B cell (primary cell): ENCODE measurements around the gene ZNF267. TPM values are rescaled to one million over a fixed set of nuclear protein-coding genes. Genes with fewer than 3 reads are reported as not detected.

Experiments used
- ATAC-seq: fragments of 200-7000 bp; cut with Tn5 transposase; one replicate; pipeline ENCODE4 v1.10.0; 2021; ENCODE audit warnings: low read depth, mild to moderate bottlenecking, moderate number of reproducible peaks, moderate library complexity
- CTCF ChIA-PET: fragments of 350-600 bp; sonication (Branson Sonifier 250); formaldehyde crosslinking; loops from one replicate; lab custom pipeline; 2021; ENCODE audit warnings: antibody characterized with exemption, inconsistent platforms; lab: Charles Lee
- POLR2A ChIA-PET: fragments of 350-600 bp; sonication (Branson Sonifier 250); formaldehyde crosslinking; loops from one replicate; lab custom pipeline; 2021; ENCODE audit warnings: antibody characterized with exemption; lab: Charles Lee
- DNase-seq: peaks from one replicate; pipeline ENCODE4 v3.0.0; 2013
- H2AFZ ChIP-seq: 2 replicates; pipeline ENCODE4 v1.6.1; 2012; ENCODE audit warnings: mild to moderate bottlenecking, low read depth, low read length; ENCODE audit not compliant: insufficient read depth, poor library complexity, severe bottlenecking
- H3K27ac ChIP-seq, 2 donors: 1 replicate in 1 of 2; 2 replicates in 1 of 2; pipeline ENCODE4 v1.5.1; 2012 to 2013; ENCODE audit warnings: low read length in 2 of 2, mild to moderate bottlenecking in 2 of 2, moderate library complexity in 1 of 2
- H3K27me3 ChIP-seq, 4 experiments: fragments of 200-600 bp in 1 of 4; sonication (generic) in 1 of 4; replicated peaks in 1 of 4; 1 replicate in 2 of 4; 2 replicates in 2 of 4; pipeline versions ENCODE4 v1.6.1 to v1.7.0; 2013 to 2016; ENCODE audit warnings: low read length in 3 of 4, mild to moderate bottlenecking in 2 of 4, mixed read lengths in 1 of 4, moderate library complexity in 1 of 4; ENCODE audit not compliant: insufficient read depth in 4 of 4, control insufficient read depth in 3 of 4; ENCODE audit errors: control extremely low read depth in 1 of 4
- H3K36me3 ChIP-seq, 2 experiments: replicated peaks in 1 of 2; 1 replicate in 1 of 2; 2 replicates in 1 of 2; pipeline versions ENCODE4 v1.6.1 to v1.7.1; 2013; ENCODE audit warnings: low read length in 1 of 2; ENCODE audit not compliant: insufficient read depth in 2 of 2, control insufficient read depth in 1 of 2; ENCODE audit errors: control extremely low read depth in 1 of 2, extremely low read depth in 1 of 2
- H3K4me1 ChIP-seq, 2 donors: fragments of 200-600 bp in 1 of 2; sonication (generic) in 1 of 2; 1 replicate in 1 of 2; 2 replicates in 1 of 2; pipeline versions ENCODE4 v1.5.1 to v1.6.1; 2013 to 2017; ENCODE audit warnings: low read length in 2 of 2; ENCODE audit not compliant: control insufficient read depth in 2 of 2, insufficient read depth in 2 of 2
- H3K4me2 ChIP-seq: replicated peaks from 2 replicates; pipeline ENCODE3; 2012; ENCODE audit warnings: mild to moderate bottlenecking, low read depth, low read length; ENCODE audit not compliant: poor library complexity, severe bottlenecking
- H3K4me3 ChIP-seq, 5 experiments: fragments of 200-600 bp in 1 of 5; sonication (generic) in 1 of 5; 1 replicate in 3 of 5; 2 replicates in 2 of 5; pipeline versions ENCODE4 v1.5.1 to v1.7.0; 2011 to 2016; ENCODE audit warnings: low read length in 4 of 5, mild to moderate bottlenecking in 4 of 5, low read depth in 2 of 5, control low read depth in 1 of 5, moderate library complexity in 1 of 5; ENCODE audit not compliant: insufficient read depth in 1 of 5; ENCODE audit errors: control extremely low read depth in 1 of 5, extremely low read depth in 1 of 5
- H3K79me2 ChIP-seq: fragments of 200-600 bp; sonication (generic); one replicate; pipeline ENCODE4 v1.6.0; 2016; ENCODE audit warnings: low read length; ENCODE audit not compliant: control insufficient read depth, insufficient read depth
- H3K9ac ChIP-seq: fragments of 200-600 bp; sonication (generic); 2 replicates; pipeline ENCODE4 v1.6.1; 2017; ENCODE audit warnings: mild to moderate bottlenecking, low read length, moderate library complexity
- H3K9me3 ChIP-seq, 3 donors: one replicate each; pipeline versions ENCODE4 v1.6.1 to v1.7.1; 2013; ENCODE audit warnings: low read length in 2 of 3; ENCODE audit not compliant: control insufficient read depth in 2 of 3, insufficient read depth in 1 of 3; ENCODE audit errors: control extremely low read depth in 1 of 3
- H4K20me1 ChIP-seq: 2 replicates; pipeline ENCODE4 v1.6.0; 2012; ENCODE audit warnings: mild to moderate bottlenecking, low read length; ENCODE audit not compliant: insufficient read depth, control insufficient read depth, poor library complexity, severe bottlenecking
- H3K27ac Mint-ChIP-seq: one replicate; pipeline ENCODE4 v1.8.0; 2021; ENCODE audit warnings: mixed read lengths
- H3K27me3 Mint-ChIP-seq: one replicate; pipeline ENCODE4 v1.8.0; 2021; ENCODE audit warnings: mixed read lengths
- H3K4me1 Mint-ChIP-seq: one replicate; pipeline ENCODE4 v1.8.0; 2021; ENCODE audit warnings: mixed read lengths
- H3K4me3 Mint-ChIP-seq: one replicate; pipeline ENCODE4 v1.8.0; 2021; ENCODE audit warnings: mixed read lengths
- H3K9me3 Mint-ChIP-seq: one replicate; pipeline ENCODE4 v1.8.0; 2022; ENCODE audit warnings: mixed read lengths; ENCODE audit not compliant: insufficient read depth
- EZH2 ChIP-seq: IDR thresholded peaks from 2 replicates; pipeline ENCODE4 v1.6.1; 2012; ENCODE audit warnings: borderline replicate concordance, low read depth, mild to moderate bottlenecking, moderate library complexity, low read length; ENCODE audit not compliant: insufficient read depth, poor library complexity, severe bottlenecking
- WGBS: methylation state at CpG from one replicate; pipeline ENCODE4 v1.1.5; 2013; ENCODE audit warnings: missing lambda C conversion rate; ENCODE audit not compliant: insufficient coverage; 5-methylcytosine and 5-hydroxymethylcytosine counted together
- intact Hi-C: fragments of 100-400 bp; cut with micrococcal nuclease; formaldehyde crosslinking; loops from one replicate; pipeline ENCODE4 v1.10.0; 2022
- polyA plus RNA-seq: library from polyadenylated mRNA; depleted of rRNA; stranded (reverse); fragments of >200 nt; gene quantifications from 2 replicates; pipeline ENCODE4 v1.2.3, GENCODE V29; 2012
- total RNA-seq, 2 donors: library from RNA; stranded (reverse); fragments of 120-200 nt in 1 of 2; gene quantifications; 1 replicate in 1 of 2; 2 replicates in 1 of 2; pipeline versions ENCODE4 v1.2.3 to v1.2.4, GENCODE V29; 2013 to 2022
- TF ChIP-seq, protein P1 (sequence below): fragments of 200-600 bp; IDR thresholded peaks from one replicate; pipeline ENCODE4 v1.8.0; 2022; ENCODE audit warnings: antibody characterized with exemption, mild to moderate bottlenecking

ZNF267 gene
- total and polyA plus RNA-seq, 2 donors (not counting 1 experiment from before 2014, with no cell fraction given) = 8.6 to 68.1 TPM

DNA sequence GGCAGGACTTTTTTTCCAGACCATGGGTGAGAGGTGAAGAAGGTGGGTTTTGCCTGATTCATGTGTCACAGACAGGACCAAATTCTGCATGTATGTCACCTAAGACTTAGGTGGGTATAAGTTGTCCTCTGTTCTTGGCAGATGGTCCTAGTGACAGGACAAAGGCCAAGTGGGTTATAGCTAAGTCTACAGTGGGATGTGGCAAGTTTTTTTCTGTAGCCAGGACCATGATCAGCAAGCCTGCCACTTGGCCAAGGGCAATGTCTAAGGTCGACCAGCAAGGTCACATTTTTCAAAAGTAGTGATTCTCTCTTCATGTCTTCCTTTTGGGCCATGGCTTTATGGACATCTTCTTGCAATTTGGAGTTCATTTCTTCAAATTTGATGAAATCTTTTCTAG is 20.2 kb downstream of the ZNF267 start:
- no peak overlapping the region for H3K4me3 ChIP-seq
- peaks cover 35% of the 10 kb centered on the region for H3K4me1 Mint-ChIP-seq
- H3K4me2 ChIP-seq = no peak overlapping the region
- no peak overlapping the region for H3K27ac ChIP-seq
- peaks cover 39 to 87% of the 10 kb centered on the region in 2 experiments for H3K36me3 ChIP-seq
- ATAC-seq = no peak
- no peaks in the 10 kb centered on the region for H3K27me3 ChIP-seq
- no peak overlapping the region for H3K9ac ChIP-seq
- intact Hi-C loops = no loop called here
- H3K27ac Mint-ChIP-seq = peak overlapping the region; percentile 55
- H3K9me3 Mint-ChIP-seq = peaks cover 10% of the 10 kb centered on the region
- no peaks in the 10 kb centered on the region for H3K4me1 ChIP-seq
- POLR2A ChIA-PET = no interaction called here
- no peak overlapping the region for H3K4me3 Mint-ChIP-seq
- DNase-seq = no peak
- 85% methylated on average over 1 of the region's 1 CpG for WGBS
- no peak overlapping the region for H2AFZ ChIP-seq
- peaks cover 19 to 21% (median 20%) of the 10 kb centered on the region in 3 donors for H3K9me3 ChIP-seq
- peaks cover 97% of the 10 kb centered on the region for H3K79me2 ChIP-seq
- CTCF ChIA-PET = no interaction called here
- no peaks in the 10 kb centered on the region for H3K27me3 Mint-ChIP-seq
- peaks cover 38% of the 10 kb centered on the region for H4K20me1 ChIP-seq
- TF ChIP-seq, protein P1, sequence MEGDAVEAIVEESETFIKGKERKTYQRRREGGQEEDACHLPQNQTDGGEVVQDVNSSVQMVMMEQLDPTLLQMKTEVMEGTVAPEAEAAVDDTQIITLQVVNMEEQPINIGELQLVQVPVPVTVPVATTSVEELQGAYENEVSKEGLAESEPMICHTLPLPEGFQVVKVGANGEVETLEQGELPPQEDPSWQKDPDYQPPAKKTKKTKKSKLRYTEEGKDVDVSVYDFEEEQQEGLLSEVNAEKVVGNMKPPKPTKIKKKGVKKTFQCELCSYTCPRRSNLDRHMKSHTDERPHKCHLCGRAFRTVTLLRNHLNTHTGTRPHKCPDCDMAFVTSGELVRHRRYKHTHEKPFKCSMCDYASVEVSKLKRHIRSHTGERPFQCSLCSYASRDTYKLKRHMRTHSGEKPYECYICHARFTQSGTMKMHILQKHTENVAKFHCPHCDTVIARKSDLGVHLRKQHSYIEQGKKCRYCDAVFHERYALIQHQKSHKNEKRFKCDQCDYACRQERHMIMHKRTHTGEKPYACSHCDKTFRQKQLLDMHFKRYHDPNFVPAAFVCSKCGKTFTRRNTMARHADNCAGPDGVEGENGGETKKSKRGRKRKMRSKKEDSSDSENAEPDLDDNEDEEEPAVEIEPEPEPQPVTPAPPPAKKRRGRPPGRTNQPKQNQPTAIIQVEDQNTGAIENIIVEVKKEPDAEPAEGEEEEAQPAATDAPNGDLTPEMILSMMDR = no peak
- no peak for TF ChIP-seq EZH2

GRCh38 chr16:31897283-31897682 is 23.7 kb downstream of the ZNF267 start:
- no peaks in the 10 kb centered on the region for H3K27me3 Mint-ChIP-seq
- H4K20me1 ChIP-seq = peaks cover 37% of the 10 kb centered on the region
- H3K4me1 ChIP-seq = no peaks in the 10 kb centered on the region
- H2AFZ ChIP-seq = no peak overlapping the region
- DNase-seq (no peak), ATAC-seq (no peak)
- no peak overlapping the region for H3K27ac ChIP-seq
- no peaks in the 10 kb centered on the region for H3K27me3 ChIP-seq
- TF ChIP-seq EZH2 = no peak
- TF ChIP-seq, protein P1 = no peak
- no peak overlapping the region for H3K9ac ChIP-seq
- no peak overlapping the region for H3K4me3 ChIP-seq
- intact Hi-C loops = no loop called here
- H3K36me3 ChIP-seq = peaks cover 21 to 64% of the 10 kb centered on the region in 2 experiments
- peaks cover 69% of the 10 kb centered on the region for H3K79me2 ChIP-seq
- no peak overlapping the region for H3K4me2 ChIP-seq
- CTCF ChIA-PET = no interaction called here
- H3K9me3 ChIP-seq = peaks cover 10 to 18% (median 13%) of the 10 kb centered on the region in 3 donors
- no peak overlapping the region for H3K27ac Mint-ChIP-seq
- H3K9me3 Mint-ChIP-seq = peaks cover 8% of the 10 kb centered on the region
- no peak overlapping the region for H3K4me3 Mint-ChIP-seq
- H3K4me1 Mint-ChIP-seq = peaks cover 33% of the 10 kb centered on the region
- POLR2A ChIA-PET = interaction anchor here (0.5 kb wide), 1 partner anchor 68 kb away, joined by 3 read pairs; no protein-coding TSS in a partner anchor
